ENCODE measurements around the gene NFIX.

NFIX gene

DNA sequence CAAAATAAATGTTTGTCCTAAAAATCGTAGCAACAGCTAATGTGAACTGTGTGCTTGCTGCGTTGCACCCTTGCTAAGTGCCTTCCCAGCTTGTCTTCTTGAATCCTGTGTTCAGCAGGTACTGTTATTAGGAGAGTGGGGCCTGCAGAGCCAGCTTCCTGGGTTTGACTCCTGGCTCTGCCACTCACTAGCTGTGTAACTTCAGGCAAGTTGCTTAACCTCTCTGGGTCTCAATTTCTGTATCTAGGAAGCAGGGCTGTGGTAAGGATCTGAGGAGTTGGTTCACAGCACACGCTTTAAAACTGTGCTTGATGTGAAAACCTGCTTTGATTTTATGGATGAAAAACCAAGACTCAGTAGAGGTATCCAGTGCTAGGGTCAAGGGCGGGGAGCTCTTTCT lies 10.0 kb downstream of the NFIX start:
- no peak for DNase-seq (ENCODE audit: low read depth)
- no peak for TF ChIP-seq CTCF (conservative IDR thresholded peaks at IDR 0.05; ENCODE audit: low read depth, low read length)
- no peak overlapping the region for H3K4me3 ChIP-seq (ENCODE audit: low read length)

DNA sequence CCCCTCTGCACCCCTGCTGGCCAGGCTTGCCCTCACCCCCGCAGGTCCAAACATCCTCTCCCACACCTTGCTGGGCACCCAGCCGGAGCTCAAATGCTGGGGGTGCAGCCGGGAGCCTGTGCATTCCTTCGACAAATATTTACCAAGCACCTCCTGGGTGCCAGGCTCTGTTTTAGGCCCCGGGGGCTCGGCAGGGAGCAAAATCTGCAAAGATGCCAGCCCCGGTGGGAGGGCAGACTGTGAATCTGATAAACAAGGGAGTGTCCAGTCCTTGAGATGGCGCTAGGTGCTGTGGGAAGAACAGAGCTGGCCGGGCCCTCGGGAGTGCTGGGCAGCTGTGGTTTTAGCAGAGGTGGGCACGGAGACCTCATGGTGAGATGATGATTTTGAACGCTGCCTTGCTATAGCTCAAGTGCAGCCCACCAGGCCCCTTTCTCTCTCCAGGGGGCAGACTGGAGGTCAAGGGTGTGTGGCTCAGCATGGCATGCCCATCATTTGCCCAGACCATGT lies 10.6 kb downstream of the NFIX start:
- no peak overlapping the region for H3K4me3 ChIP-seq (ENCODE audit: low read length)
- DNase-seq (ENCODE audit: low read depth), result no peak
- TF ChIP-seq CTCF (conservative IDR thresholded peaks at IDR 0.05; ENCODE audit: low read depth, low read length), result no peak

GRCh38 chr19:13006431-13007281 lies 11.4 kb downstream of the NFIX start:
- H3K4me3 ChIP-seq (ENCODE audit: low read length), result no peak overlapping the region
- TF ChIP-seq CTCF (conservative IDR thresholded peaks at IDR 0.05; ENCODE audit: low read depth, low read length), result no peak
- DNase-seq (ENCODE audit: low read depth), result no peak

DNA sequence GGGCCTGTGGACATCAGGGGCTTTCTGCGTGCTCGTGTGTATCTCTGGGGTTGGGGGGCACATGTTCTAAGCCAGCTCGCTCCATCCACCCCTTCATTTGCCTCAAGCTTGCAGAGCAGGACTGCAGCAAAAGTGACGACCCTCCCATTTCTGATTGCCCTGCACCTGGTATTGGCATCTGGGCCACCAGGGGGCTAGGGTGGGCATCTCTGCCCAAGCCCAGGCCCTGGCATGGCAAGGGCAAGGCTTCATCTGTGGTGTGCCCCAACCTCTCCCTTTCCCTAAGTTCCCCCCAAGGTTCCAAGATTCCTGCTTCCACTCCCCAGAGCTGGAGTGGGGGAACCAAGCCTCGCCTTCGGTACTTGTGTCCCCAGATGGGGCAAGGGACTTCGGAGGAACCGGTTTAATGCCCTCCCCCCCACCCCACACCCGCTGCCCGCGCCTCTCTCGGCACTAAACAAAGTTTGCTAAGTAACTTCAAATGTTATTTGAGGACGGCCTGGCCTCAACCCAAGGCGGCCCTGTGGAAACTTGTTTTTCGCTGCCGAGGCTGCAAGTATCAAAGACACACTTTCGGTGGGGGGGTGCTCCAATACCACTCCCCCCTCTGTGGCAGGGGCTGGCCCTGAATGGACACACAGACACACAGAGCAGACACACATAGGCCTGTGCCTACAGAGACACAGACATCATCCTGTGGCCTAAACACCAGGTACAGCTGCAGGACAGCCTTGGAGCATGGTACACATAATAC lies 12.2 kb downstream of the NFIX start:
- DNase-seq (ENCODE audit: low read depth), result no peak
- H3K4me3 ChIP-seq (ENCODE audit: low read length), result no peak overlapping the region
- peak; percentile 30 for TF ChIP-seq CTCF (conservative IDR thresholded peaks at IDR 0.05; ENCODE audit: low read depth, low read length)

DNA sequence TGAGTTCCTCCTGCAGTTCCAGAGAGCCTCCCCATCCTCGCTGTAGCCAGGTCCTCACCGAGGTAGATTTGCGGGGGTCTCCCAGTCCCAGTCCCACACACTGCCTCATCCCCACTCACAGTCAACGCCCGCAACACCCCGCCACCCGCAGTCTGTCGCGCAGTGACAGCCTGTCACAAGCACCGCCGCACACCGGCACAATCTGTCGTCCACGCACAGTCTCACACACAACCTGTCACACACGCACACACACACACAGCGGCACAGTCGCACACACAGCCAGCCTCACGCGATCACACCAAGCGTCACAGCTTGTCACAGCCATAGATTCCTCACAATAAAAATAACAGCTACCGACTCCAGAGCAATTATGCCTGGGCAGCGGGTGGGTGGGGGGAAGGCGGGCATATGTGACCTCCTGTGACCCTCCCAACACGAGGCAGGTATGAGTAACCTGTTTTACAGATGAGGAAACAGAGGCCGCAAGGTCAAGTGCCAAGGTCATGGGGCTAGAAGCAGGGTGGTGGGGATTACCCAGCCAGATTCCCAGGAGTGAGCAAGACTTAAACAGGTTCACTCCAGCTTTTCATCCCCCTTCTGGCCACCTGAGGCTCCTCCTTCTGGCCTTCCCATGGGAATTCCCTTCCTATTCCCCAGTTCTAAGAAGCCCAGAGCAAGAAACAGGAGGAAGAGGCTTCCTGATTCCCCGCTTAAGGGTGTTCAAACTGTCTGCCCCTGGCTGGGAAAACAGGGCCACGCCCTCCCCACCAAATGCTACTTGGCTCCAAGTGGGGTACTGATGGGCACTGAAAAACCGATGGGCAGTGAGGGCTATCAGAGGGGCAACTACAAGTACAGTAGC lies 13.9 kb downstream of the NFIX start:
- H3K4me3 ChIP-seq (ENCODE audit: low read length), result no peak overlapping the region
- no peak for DNase-seq (ENCODE audit: low read depth)
- no peak for TF ChIP-seq CTCF (conservative IDR thresholded peaks at IDR 0.05; ENCODE audit: low read depth, low read length)

DNA sequence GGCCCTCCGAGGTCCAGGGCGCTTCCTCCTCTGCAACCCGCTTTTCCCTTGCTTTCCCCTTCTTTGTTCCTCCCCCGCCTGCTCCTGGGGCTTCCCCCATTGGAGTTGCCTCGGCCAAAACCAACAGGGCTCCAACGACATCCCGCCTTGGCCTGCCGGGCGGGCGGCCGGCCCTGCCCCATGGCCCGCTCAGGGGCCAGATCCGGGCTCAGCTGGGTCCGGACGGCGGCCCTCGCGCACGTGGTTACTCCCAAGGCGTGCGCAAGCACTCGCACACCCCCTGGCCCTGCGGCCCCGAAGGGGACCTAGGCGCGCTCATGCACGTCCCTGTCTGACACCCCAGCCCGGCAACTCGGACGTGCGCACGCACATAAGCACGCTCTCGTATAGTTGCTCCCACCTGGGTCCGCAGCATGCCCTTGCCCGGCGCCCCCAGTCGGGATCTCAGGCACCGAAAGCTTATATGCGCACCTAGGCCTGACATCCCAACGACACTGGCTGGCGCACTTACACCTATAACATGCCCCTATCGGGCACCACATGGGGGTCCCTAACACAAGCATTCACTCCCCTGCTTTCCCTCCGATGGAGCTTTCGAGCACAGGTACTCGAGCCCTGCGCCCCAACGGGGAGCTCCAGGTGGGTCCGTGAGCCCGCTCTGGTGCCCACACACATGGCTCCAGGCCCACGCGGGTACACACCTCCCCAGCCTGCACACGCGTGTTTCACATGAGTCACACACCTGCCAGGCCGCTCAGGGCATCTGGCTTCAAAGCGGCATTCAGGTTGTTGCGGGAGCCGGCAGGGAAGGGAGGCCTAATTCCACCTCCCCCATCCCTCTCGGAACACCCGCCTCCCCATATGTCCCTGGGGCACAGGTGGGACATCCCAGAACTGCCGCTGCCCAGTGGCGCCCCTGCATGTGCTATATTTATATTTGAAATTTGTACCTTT lies 15.0 kb downstream of the NFIX start:
- no peak for DNase-seq (ENCODE audit: low read depth)
- no peak overlapping the region for H3K4me3 ChIP-seq (ENCODE audit: low read length)
- no peak for TF ChIP-seq CTCF (conservative IDR thresholded peaks at IDR 0.05; ENCODE audit: low read depth, low read length)

Measured in retinal pigment epithelial cell (primary cell).